ENCODE measurements around the gene SPP1. TPM values are rescaled to one million over a fixed set of nuclear protein-coding genes. Genes with fewer than 3 reads are reported as not detected.

The SPP1 gene
- total RNA-seq, 1 donor from 2014 or later = not detected

DNA sequence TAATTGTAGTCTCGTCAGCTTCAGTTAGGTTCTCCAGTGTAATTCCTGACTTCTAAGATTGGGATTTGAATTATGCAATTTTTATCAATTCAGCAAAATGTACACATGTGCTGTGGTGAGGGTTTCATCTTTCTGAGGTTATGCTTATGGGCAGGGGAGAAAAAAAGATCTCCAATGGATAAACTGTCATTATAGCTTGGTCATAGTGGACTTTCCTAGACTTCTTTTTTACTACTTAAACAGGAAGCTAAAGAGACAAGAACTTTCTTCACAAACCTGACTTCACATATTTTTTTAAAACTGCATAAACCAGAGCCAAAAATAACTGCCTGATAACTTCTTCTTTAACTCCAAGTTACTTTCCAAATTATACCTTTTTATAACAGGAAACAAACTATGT lies 21.7 kb upstream of the SPP1 start:
- no peak for DNase-seq (ENCODE audit: low read depth)

DNA sequence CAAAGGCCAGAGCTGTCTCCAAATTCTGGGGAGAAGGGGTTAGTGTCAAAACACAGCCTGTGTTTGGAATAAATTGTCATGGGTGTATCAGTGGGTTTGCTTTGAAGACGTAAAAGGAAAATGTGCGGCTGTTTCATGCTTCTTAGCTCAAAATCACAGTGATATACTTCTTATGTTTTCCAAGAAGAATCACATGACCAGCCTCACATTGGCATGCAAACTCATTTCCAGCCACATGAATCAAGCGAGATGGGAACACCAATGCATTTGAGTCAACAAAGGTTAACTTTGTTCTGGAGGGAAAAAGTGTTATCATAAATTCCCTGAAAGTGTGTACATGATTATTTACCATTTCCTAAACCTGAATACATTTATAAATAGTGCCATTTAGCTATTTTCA lies 19.0 kb upstream of the SPP1 start:
- no peak for DNase-seq (ENCODE audit: low read depth)

DNA sequence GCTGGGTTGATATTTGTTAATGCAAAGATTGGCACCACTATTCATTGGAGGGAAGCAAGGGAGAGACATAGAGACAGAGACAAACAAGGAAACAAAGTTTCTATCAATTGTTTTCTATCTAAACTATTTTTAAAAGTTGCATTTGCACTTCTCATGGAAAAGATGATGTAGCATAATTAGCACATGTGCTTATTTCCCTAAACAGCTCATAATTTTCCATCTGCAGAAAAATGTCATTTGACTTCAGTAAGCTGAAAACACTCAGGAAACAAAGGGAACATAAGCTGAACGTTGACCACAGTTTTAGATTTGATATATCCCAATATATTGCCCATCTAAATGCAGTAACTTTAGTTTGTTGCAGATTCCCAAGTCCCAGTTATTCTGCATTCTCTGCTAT lies 18.5 kb upstream of the SPP1 start:
- DNase-seq (ENCODE audit: low read depth) = no peak

DNA sequence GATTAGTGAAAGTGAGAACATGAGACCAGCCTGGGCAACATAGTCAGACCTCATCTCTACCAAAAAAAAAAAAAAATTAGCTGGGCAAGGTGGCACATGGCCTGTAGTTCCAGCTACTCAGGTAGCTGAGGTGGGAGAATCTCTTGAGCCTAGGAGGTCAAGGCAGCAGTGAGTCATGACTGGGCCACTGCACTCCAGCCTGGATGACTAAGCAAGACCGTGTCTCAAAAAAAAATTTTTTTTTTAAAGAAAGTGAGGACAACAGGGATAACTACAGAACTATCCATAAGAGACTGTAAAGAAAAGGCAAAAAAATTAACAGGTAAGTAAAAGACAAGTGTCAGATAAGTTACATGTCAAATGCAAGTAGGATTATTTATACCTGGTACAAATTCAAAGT lies 13.5 kb upstream of the SPP1 start:
- DNase-seq (ENCODE audit: low read depth) = no peak

DNA sequence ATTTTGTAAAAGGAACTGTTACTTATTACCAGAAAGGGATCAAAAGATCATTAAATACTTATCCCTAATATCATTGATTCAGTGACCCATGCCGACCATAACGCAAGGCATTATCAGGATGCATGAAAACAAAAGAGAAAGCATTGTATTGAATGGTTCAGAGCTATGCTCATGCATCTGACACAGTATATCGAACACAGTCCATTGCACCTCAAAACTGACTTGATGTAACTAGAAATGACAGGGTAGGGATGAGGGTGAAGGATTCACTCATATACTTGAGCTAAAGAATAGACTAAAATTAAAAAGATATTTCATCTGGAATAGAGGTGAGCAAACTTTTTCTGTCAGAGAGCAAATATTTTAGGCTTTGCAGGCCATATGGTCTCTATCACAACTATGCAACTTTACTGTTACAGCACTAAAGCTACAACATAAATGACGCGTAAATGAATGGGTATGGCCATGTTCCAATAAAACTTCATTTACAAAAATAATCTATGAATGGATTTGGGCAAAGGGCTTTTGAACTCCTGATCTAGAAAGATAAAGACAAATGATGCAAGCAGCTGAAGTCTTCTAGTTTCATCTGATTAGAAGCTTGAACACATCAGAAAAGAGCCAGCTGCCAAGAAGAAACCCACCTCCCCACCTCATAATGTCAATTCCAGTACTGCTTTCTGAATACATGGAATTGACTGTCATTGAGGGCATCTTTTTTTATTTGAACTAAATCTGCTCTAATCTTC lies 12.9 kb upstream of the SPP1 start:
- no peak for DNase-seq (ENCODE audit: low read depth)

DNA sequence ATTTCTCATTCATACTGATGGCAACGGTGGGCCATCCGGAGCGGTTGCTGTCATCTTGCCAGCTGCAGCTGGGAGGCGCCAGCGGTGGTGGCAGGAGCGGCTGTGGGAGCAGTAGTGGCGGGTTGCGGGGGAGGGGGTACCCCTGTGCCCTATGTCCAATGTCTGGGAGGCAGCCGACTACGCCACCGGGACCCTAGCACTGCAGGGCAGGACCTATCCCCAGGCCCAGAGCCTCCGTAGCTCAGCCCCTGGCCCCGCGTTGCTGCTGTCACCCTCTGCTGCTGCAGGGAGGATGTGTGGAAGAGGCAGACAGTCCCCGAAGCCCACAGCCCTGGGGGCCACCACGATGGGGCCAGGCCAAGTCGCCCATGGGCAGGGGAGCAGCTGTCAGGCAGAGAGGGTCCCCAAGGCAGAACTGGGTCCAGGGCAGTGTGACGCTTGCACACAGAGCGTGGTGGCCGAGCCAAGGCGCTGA lies 10.0 kb upstream of the SPP1 start:
- no peak for DNase-seq (ENCODE audit: low read depth)

DNA sequence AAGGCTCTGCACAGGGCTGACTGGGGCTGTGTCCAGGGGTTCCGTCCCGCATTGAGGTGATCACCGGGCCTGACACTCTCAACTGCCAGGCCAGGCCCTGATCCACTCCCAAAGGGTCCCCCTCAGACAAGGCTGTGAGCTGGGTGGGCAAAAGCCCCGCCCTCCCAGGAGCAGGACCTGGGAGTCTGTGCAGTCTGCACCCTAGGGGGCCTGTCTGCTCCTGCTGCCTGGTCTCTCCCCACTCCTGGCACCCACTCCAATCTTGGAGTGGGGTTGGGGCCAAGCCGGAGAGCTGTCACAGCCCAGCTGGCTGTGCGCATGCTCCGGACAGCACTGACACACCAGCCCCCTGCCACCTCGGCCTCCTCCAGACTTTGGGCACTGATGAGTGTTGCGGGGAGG lies 9.4 kb upstream of the SPP1 start:
- DNase-seq (ENCODE audit: low read depth) = no peak

DNA sequence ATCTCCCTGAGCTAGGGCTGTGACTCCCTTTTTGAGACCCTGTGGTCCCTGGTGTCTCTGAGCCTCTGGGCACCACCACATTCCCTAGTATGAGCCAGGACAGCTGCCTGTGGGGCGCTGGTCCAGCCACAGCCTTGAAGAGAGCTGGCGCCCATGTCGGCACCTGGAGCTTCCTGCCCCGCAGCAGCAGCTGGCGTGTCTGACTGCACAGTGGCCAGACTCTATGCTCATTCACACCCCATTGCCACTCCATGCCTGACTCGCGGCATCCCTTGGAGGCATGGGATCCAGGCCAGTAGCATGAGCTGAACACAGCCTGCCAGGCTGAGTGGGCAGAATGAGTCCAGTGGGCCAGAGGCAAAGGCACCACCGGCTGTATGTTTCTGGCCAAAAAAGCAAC lies 8.3 kb upstream of the SPP1 start:
- peak; percentile 86 for DNase-seq (ENCODE audit: low read depth)

DNA sequence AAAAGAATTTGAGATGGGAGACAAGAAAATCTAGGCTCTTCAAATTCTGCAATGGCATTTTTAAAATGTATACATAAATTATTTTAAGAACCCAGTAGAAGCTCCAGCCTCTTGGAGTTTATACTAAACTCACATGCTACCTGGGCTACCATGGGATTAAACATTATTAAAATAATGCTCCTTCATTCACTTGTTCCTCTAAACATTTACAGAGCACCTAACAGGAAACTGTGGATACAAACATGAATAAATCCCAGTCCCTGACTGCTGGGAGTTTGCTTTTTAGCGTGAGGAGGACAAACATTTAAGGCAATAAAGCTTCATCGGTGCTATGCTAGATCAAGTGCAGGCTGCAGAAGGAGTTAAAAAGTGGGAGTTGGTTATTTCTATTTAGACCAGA lies 5.4 kb upstream of the SPP1 start:
- no peak for DNase-seq (ENCODE audit: low read depth)

DNA sequence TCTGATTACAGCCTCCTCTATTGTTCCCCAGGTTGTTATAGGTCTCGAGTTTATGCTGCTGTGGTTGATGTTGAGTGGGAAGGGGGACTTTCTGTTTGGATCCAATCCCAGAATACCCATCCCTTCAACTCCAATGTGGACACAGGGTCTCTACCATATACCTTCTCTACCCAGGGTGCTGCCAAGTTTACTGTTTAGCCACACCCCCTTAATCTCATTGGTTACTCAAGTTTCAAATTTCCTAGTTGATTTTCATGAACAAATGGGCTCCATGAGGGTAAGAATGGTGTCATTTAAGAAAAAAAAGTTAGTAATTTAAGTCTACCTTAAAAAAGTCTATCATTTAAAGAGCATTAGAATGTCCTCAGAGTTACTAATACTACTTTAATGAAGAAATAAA lies 3.6 kb upstream of the SPP1 start:
- no peak for DNase-seq (ENCODE audit: low read depth)

DNA sequence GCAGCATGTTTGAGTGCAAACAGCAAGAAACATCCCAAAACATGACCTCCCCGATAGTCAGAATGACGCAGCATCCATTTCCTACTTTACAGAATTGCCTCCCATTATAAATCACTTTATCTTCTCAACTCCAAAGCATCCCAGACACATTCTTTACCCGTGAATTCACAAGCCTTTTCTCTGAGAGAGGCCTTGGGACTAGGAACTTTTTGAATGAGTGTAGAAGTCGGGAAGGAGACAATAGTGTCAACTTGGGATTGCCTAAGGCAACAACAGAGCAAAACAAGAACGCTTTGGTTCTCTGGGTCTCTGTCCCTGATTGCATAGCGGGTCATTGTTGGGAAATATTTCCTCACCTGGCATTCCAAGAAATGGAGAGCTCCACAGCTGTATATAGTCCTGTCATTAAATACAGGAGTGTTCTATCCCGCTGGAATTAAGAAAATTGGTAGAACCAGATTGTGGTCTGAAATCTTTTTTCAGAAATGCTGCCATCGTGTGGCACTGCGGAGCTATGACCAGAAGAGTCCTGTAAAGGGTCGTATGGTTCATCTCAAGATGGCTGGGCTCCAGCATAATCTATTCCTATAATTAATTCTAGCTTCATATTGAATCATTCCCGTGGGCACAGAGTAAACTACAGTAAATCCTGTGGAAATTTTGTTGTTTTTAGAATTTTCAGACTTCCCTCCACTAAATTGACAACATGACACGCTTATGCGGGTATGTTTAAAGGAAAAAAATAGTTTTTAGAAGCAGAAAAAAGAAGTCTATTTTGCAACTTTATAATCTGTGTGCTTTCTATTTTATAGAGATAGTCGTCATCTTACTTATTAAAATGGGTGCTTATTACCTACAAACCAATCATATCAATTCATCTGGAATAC lies 2.0 kb upstream of the SPP1 start:
- peak; percentile 65 for DNase-seq (ENCODE audit: low read depth)

DNA sequence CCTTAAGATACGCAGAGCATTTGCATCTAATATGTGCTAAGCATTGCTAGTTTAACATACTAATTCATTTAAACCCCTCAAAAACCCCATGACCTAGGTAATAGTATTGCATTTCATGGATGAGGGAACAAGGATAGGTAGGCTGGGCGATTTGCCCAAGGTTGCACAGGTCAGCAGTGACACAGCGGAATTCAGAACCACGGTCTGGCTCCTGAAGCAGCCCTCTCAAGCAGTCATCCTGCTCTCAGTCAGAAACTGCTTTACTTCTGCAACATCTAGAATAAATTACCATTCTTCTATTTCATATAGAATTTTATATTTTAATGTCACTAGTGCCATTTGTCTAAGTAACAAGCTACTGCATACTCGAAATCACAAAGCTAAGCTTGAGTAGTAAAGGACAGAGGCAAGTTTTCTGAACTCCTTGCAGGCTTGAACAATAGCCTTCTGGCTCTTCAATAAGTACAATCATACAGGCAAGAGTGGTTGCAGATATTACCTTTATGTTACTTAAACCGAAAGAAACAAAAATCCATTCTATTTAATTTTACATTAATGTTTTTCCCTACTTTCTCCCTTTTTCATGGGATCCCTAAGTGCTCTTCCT lies 555 bp upstream of the SPP1 start:
- no peak for DNase-seq (ENCODE audit: low read depth)

DNA sequence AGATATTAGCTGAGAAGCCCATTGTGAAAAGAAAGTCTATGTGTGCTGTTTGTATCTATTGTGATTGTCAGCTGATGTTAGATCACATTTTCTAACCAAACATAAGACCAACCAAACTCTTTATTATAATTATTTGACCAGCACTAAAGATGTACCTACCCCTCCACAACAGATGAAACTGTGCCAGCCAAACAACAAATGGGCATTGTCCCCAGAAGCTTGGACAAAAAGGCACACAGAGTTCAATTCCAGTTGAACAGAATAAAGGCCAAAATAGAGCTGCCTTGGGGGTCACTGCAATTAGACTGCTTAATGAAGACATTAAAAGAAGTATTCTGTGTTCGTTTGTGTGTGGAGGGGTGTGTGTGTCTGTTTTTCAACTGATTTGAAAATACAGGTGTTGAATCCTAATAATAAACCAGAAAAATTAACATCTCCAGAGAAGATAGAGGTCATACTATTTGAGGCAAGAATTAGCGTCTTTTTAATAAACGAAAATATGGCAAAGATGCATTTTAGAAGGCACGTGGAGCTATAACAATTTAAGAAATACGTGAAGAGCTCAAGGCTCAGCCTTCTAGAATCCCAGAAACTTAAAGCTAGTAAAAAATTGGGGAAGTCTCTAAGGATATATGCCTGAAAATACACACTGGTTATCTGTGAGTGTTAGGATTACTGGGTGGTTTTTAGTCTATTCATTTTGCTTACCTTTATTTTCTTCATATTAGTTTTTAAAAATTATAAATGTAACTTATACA lies 2.2 kb downstream of the SPP1 start:
- no peak for DNase-seq (ENCODE audit: low read depth)

DNA sequence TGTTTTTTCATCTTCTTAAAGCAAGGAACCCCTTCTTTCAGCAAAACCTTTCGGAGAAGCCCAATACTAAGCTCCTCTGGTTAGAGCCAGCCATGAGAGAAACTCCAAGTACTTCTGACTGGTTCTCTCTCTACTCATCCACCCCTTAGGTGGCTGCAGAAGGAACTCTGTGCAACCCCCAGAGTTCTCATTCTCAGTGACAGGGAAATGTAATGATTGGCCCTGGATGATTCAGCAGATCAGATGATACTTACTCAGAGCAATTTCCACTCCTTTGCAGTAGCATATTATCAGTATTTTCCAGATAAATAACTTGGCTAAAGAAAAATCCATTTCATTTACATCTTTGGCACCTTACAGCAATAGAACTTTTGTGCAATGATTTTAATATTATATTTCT lies 3.2 kb downstream of the SPP1 start:
- DNase-seq (ENCODE audit: low read depth) = no peak

DNA sequence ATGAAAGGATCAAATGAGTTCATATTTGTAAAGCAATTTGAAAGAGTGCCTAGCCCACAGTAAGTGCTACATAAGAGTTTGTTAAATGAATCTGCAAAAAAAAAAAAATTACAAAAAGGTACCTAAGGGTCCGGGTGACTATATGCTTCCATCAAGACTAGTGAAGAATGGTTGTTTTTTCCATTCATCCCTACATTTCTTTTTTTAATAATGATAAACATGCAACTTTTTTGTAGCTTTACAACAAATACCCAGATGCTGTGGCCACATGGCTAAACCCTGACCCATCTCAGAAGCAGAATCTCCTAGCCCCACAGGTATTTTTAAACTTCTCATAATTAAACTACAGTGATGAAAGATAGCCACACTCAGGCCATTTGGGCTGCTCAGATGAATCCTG lies 4.3 kb downstream of the SPP1 start:
- DNase-seq (ENCODE audit: low read depth) = no peak

DNA sequence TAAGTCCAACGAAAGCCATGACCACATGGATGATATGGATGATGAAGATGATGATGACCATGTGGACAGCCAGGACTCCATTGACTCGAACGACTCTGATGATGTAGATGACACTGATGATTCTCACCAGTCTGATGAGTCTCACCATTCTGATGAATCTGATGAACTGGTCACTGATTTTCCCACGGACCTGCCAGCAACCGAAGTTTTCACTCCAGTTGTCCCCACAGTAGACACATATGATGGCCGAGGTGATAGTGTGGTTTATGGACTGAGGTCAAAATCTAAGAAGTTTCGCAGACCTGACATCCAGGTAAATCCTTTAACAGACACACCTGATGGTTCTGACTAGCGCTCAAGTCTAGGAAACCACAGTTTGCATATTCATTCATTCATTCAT lies 6.0 kb downstream of the SPP1 start:
- no peak for DNase-seq (ENCODE audit: low read depth)

DNA sequence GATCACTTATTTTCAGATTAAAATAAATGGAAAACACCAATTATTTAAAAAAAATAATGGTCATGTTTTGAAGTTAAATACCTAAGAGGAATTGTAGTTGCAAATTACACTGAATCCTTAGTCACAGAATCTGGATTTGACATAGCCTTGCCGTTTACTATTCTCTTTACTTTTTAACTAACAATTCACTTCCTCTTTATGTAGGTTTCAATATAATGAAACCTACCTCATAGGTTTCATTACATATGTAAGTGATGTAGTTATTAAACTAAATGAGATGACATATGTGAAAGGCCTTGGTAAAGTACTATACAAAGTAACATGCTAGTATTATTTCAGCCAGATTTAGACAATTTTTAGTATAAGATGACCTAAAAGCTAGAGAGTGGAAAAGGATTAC lies 6.5 kb downstream of the SPP1 start:
- no peak for DNase-seq (ENCODE audit: low read depth)

DNA sequence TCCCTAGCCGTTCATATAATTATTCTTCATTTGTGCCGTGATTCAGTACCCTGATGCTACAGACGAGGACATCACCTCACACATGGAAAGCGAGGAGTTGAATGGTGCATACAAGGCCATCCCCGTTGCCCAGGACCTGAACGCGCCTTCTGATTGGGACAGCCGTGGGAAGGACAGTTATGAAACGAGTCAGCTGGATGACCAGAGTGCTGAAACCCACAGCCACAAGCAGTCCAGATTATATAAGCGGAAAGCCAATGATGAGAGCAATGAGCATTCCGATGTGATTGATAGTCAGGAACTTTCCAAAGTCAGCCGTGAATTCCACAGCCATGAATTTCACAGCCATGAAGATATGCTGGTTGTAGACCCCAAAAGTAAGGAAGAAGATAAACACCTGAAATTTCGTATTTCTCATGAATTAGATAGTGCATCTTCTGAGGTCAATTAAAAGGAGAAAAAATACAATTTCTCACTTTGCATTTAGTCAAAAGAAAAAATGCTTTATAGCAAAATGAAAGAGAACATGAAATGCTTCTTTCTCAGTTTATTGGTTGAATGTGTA lies 7.0 kb downstream of the SPP1 start:
- peak; percentile 33 for DNase-seq (ENCODE audit: low read depth)

DNA sequence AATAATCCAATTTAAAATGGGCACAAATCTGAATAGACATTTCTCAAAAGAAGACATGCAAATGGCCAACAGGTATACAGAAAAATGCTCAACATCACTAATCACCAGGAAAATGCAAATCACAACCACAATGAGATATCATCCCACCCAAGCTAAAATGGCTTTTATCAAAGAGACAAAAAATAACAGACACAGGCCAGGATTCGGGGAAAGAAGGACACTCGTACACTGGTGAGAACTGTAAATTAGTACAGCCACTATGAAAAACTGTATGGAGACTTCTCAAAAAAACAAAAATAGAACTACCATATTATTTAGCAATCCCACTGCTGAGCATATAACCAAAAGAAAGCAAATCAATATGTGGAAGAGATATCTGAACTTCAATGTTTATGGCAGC lies 8.5 kb downstream of the SPP1 start:
- no peak for DNase-seq (ENCODE audit: low read depth)

DNA sequence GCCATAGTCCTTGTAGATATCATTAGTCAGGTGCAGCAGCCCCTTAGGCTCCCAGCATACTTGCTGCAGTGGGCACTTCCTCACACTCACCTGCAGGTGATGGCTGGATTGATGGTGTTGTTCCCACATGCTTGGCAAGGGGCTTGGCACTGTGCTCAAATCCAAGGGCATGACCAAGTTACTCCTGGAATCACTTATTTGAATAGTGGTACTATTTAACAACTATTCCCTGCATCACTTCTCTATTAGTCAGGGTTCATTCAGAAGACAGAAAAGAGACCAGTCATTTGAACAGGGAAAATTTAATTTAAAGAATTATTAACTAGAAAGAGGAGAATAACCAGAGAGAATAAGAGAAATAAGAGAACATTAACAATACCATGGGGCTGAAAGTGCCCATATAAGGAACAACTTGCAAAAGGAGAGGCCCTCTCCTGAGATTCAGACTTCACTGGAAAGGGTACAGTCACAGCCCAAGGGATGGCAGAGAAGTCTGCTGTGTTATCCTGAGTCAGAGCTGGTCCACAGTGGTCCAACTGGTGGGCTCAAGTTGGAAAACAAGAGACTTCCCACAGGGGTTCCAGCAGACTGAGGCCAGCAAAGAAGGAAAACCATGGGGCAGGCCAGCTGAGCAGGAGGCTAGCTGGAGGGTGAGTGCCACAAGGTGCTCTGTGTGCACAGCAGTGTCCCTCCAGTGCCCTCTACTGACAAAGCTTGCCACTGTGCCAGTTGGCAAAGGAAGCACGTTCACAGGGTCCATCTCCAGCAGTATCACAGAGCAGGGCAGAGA lies 9.8 kb downstream of the SPP1 start:
- DNase-seq (ENCODE audit: low read depth) = peak; percentile 73

DNA sequence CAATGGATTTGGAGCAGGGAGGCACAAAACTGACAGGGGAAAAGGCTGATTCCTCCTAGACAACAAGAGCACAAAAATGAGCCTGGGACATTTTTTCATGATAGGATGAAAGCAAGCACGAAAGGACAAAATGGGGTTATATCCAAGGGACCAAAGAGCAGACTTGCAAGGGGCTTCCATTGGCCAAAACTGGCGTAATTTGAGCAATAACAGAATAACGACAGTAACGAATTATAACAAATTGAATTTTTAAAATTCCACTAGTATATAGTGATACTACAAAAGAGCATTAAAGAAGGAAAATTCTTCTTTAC lies 10.3 kb downstream of the SPP1 start:
- no peak for DNase-seq (ENCODE audit: low read depth)
